Panc1 (cell line): ENCODE results near the gene IFFO2. TPM values are rescaled to one million over a fixed set of nuclear protein-coding genes. Genes with fewer than 3 reads are reported as not detected.

ENCODE experiments used
- ATAC-seq: fragments of 200-7000 bp; cut with Tn5 transposase; 2 replicates; pipeline ENCODE4 v1.9.1; 2020; ENCODE audit warnings: mild to moderate bottlenecking, moderate library complexity
- BruUV-seq: library from RNA; stranded (reverse); fragments of 400-500 nt; replicated peaks from 2 replicates; lab custom pipeline; 2021; lab: Mats Ljungman, UMichigan
- CTCF ChIA-PET: fragments of 300-600 bp; sonication (Branson Sonifier 250); formaldehyde crosslinking; loops from one replicate; lab custom pipeline; 2022; ENCODE audit warnings: antibody characterized with exemption; lab: Charles Lee
- POLR2A ChIA-PET: fragments of 300-600 bp; sonication (Branson Sonifier 250); formaldehyde crosslinking; loops from one replicate; lab custom pipeline; 2022; ENCODE audit warnings: antibody characterized with exemption; lab: Charles Lee
- DNase-seq: peaks from one replicate; pipeline ENCODE4 v3.0.0-alpha.2; 2010; ENCODE audit warnings: low read depth, low spot score
- H3K27ac ChIP-seq: 2 replicates; pipeline ENCODE4 v1.5.1; 2011; ENCODE audit warnings: mild to moderate bottlenecking, low read length, inconsistent platforms
- H3K27me3 ChIP-seq: fragments of 200-500 bp; sonication (Bioruptor generic); 2 replicates; pipeline ENCODE4 v1.6.0; 2014; ENCODE audit warnings: low read length, inconsistent platforms; ENCODE audit not compliant: control insufficient read depth, insufficient read depth
- H3K36me3 ChIP-seq: fragments of 200-500 bp; sonication (Bioruptor generic); 2 replicates; pipeline ENCODE4 v1.5.1; 2014; ENCODE audit warnings: inconsistent platforms, mild to moderate bottlenecking, low read length, moderate library complexity; ENCODE audit not compliant: control insufficient read depth, insufficient read depth
- H3K4me1 ChIP-seq: 2 replicates; pipeline ENCODE4 v1.5.1; 2011; ENCODE audit warnings: inconsistent platforms, mild to moderate bottlenecking, low read length, moderate library complexity; ENCODE audit not compliant: control insufficient read depth, insufficient read depth
- H3K4me3 ChIP-seq, 2 experiments: 2 replicates each; pipeline ENCODE4 v1.5.1; 2011 to 2012; ENCODE audit warnings: low read depth in 2 of 2, low read length in 2 of 2, mild to moderate bottlenecking in 2 of 2, inconsistent platforms in 1 of 2, moderate library complexity in 1 of 2
- H3K9me3 ChIP-seq: fragments of 200-500 bp; sonication (Bioruptor generic); 2 replicates; pipeline ENCODE4 v1.5.1; 2014; ENCODE audit warnings: low read depth, mild to moderate bottlenecking, inconsistent platforms, low read length, moderate library complexity; ENCODE audit not compliant: control insufficient read depth, insufficient read depth
- POLR2AphosphoS5 ChIP-seq: IDR thresholded peaks from 2 replicates; pipeline ENCODE4 v1.6.1; 2012; ENCODE audit warnings: mild to moderate bottlenecking, low read depth, low read length, moderate library complexity
- REST ChIP-seq, 2 experiments: IDR thresholded peaks; 2 replicates each; pipeline ENCODE4 v1.6.1; 2011 to 2012; ENCODE audit warnings: low read depth in 2 of 2, control low read depth in 1 of 2, low read length in 1 of 2, mild to moderate bottlenecking in 1 of 2, moderate library complexity in 1 of 2; ENCODE audit not compliant: insufficient read depth in 1 of 2
- SIN3A ChIP-seq: IDR thresholded peaks from 2 replicates; pipeline ENCODE4 v1.6.1; 2012; ENCODE audit warnings: low read depth, mild to moderate bottlenecking, low read length, moderate library complexity, borderline replicate concordance; ENCODE audit not compliant: insufficient read depth
- TCF7L2 ChIP-seq: IDR thresholded peaks from 2 replicates; pipeline ENCODE4 v1.6.1; 2011; ENCODE audit warnings: mild to moderate bottlenecking, low read depth, low read length, inconsistent platforms
- in situ Hi-C: cut with HindIII; loops from 2 replicates; pipeline ENCODE4 v1.10.0; 2016; ENCODE audit warnings: low sequenced_read_pairs, low pct_unique_long_range_greater_than_20kb
- intact Hi-C: fragments of 100-400 bp; cut with micrococcal nuclease; formaldehyde crosslinking; loops from one replicate; pipeline ENCODE4 v1.10.0; 2022; ENCODE audit not compliant: unreplicated experiment
- total RNA-seq: library from RNA; stranded (reverse); gene quantifications from one replicate; pipeline ENCODE4 v1.2.1, GENCODE V29; 2021; ENCODE audit not compliant: unreplicated experiment
- TF ChIP-seq, protein P1 (sequence below): fragments of 450-650 bp; IDR thresholded peaks from 2 replicates; pipeline ENCODE4 v1.5.1; 2017; ENCODE audit warnings: mild to moderate bottlenecking

Gene IFFO2
- total RNA-seq, 1 experiment from 2014 or later: 59.4 TPM

GRCh38 chr1:18948048-18948912 is 8.2 kb downstream of the IFFO2 start:
- peak overlapping the region; percentile 89 for H3K27ac ChIP-seq
- in situ Hi-C loops (no loop called here), intact Hi-C loops (no loop called here)
- TF ChIP-seq REST (IDR thresholded peaks at IDR 0.05; ENCODE audit: insufficient read depth in 1 of 2, low read depth in 2 of 2, low read length in 1 of 2) (no peak), TCF7L2 (no peak), POLR2AphosphoS5 (no peak), SIN3A (no peak)
- TF ChIP-seq, protein P1, sequence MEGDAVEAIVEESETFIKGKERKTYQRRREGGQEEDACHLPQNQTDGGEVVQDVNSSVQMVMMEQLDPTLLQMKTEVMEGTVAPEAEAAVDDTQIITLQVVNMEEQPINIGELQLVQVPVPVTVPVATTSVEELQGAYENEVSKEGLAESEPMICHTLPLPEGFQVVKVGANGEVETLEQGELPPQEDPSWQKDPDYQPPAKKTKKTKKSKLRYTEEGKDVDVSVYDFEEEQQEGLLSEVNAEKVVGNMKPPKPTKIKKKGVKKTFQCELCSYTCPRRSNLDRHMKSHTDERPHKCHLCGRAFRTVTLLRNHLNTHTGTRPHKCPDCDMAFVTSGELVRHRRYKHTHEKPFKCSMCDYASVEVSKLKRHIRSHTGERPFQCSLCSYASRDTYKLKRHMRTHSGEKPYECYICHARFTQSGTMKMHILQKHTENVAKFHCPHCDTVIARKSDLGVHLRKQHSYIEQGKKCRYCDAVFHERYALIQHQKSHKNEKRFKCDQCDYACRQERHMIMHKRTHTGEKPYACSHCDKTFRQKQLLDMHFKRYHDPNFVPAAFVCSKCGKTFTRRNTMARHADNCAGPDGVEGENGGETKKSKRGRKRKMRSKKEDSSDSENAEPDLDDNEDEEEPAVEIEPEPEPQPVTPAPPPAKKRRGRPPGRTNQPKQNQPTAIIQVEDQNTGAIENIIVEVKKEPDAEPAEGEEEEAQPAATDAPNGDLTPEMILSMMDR: no peak
- no peak for DNase-seq
- peak; percentile 5; the same call in 1 of the 2 replicates for ATAC-seq
- H3K4me1 ChIP-seq: peaks cover 86% of the 10 kb centered on the region
- peak overlapping the region in 1 of 2 experiments; percentile 85; a peak in 2 of 4 replicates for H3K4me3 ChIP-seq
- no peaks in the 10 kb centered on the region for H3K27me3 ChIP-seq
- no TSS peak for BruUV-seq
- ChIA-PET POLR2A (no interaction called here), CTCF (interaction anchor here (1.2 kb wide), 1 partner anchor 27 kb away, joined by 5 read pairs; no protein-coding TSS in a partner anchor)
- no peaks in the 10 kb centered on the region for H3K36me3 ChIP-seq
- no peaks in the 10 kb centered on the region for H3K9me3 ChIP-seq

DNA sequence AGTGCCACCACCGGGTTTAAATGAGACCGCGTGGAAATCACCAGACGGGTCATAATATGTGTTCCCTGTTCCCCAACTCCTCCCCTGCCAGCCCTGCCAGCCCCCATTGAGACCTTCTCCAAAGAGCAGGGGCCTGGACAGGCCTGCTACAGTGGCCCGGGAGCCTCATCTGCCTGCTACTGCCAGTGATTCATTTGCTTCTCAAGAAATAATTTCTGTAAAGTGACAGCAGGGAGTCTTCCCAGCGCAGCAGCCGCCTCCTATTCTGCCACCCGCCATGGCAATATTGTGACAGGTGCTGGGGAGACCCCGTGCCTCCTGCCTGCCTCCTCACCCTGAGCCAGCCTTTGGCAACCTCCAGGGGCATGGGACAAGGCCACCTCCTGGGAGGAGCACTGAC is 8.9 kb downstream of the IFFO2 start:
- CTCF ChIA-PET: no interaction called here
- H3K4me3 ChIP-seq: peak overlapping the region in 1 of 2 experiments; percentile 34; a peak in 2 of 4 replicates
- no peaks in the 10 kb centered on the region for H3K9me3 ChIP-seq
- ATAC-seq (no peak; the same call in 1 of the 2 replicates), DNase-seq (no peak)
- no TSS peak for BruUV-seq
- POLR2A ChIA-PET: no interaction called here
- H3K27me3 ChIP-seq: no peaks in the 10 kb centered on the region
- in situ Hi-C loops (no loop called here), intact Hi-C loops (no loop called here)
- peaks cover 81% of the 10 kb centered on the region for H3K4me1 ChIP-seq
- H3K27ac ChIP-seq: peak overlapping the region; percentile 89
- no peaks in the 10 kb centered on the region for H3K36me3 ChIP-seq
- TF ChIP-seq REST (IDR thresholded peaks at IDR 0.05; ENCODE audit: insufficient read depth in 1 of 2, low read depth in 2 of 2, low read length in 1 of 2) (no peak), TCF7L2 (no peak), SIN3A (no peak), POLR2AphosphoS5 (no peak)
- TF ChIP-seq, protein P1: no peak
